Measurements from ENCODE around the gene PCNX3. TPM values are rescaled to one million over a fixed set of nuclear protein-coding genes. Genes with fewer than 3 reads are reported as not detected.

Gene PCNX3
- total RNA-seq, 1 experiment from 2014 or later = 50.4 TPM

GRCh38 chr11:65639623-65640482 is 24.3 kb downstream of the PCNX3 start (continued):
- TF ChIP-seq REST (IDR thresholded peaks at IDR 0.05; ENCODE audit: low read depth) = no peak
- no peak for TF ChIP-seq ZBTB33 (IDR thresholded peaks at IDR 0.05; ENCODE audit: extremely low read depth, insufficient replicate concordance, low read length)
- no peak for TF ChIP-seq YY1 (IDR thresholded peaks at IDR 0.05; ENCODE audit: extremely low read depth, insufficient replicate concordance, low read depth, low read length)
- no peak for TF ChIP-seq CEBPB (IDR thresholded peaks at IDR 0.05; ENCODE audit: low read depth)
- no peak for TF ChIP-seq JUND (IDR thresholded peaks at IDR 0.05)

Data from HCT116 (cell line).